Smooth muscle cell of the pulmonary artery (primary cell): ENCODE data around the gene XK. TPM values are rescaled to one million over a fixed set of nuclear protein-coding genes. Genes with fewer than 3 reads are reported as not detected.

ENCODE experiments used
- total RNA-seq: library from RNA; depleted of rRNA; stranded (reverse); fragments of >200 nt; gene quantifications from 2 replicates; pipeline ENCODE4 v1.2.3, GENCODE V29; 2014

The XK gene
- total RNA-seq: 0.13 TPM in 2 replicates

GRCh38 chrX:37685381-37686359 lies at the start of gene XK:
Gene XK (plus strand): TSS chrX:37685791. CDS start chrX:37685962, 171 bp downstream.

DNA sequence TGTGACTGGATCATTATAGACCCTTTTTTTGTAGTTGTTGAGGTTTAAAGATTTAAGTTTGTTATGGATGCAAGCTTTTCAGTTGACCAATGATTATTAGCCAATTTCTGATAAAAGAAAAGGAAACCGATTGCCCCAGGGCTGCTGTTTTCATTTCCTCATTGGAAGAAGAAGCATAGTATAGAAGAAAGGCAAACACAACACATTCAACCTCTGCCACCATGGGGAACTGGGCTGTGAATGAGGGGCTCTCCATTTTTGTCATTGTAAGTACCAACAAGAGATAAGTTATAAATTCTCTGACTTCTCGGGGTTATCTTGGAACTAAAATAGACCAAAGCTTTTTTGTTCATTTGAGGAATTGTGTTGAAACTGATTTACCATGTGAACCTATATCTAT lies 94.3 kb downstream of the XK start, which contains the start of gene CYBB:
CYBB (plus strand) TSS at position 203 of the 400 bp plus-strand sequence; CDS start at position 222, 19 bp downstream.

Other genes starting within 250 kb of the XK start
- gene LANCL3, start 114.1 kb upstream of the XK start, total RNA-seq: 0.66 and 0.91 TPM in 2 replicates
- not detected in 2 replicates for gene CYBB, start 94.3 kb downstream of the XK start, total RNA-seq
- 73.3 and 98.2 TPM in 2 replicates for gene DYNLT3, start 161.8 kb downstream of the XK start, total RNA-seq